GM18511 (cell line): ENCODE data around the gene MYH14.
A peak's percentile ranks its signal among the peaks of the same experiment; 100 is the strongest.
"Not testable (repeated sequence)": the region's sequence is repeated elsewhere in the genome, so short reads cannot be mapped to it uniquely, and the experiment has no call there.

Experiments
- ATAC-seq: cut with Tn5 transposase; IDR thresholded peaks from one replicate; pipeline ENCODE4 v1.9.1; 2021; ENCODE audit warnings: mild to moderate bottlenecking, moderate library complexity; ENCODE audit not compliant: unreplicated experiment

MYH14 gene

DNA sequence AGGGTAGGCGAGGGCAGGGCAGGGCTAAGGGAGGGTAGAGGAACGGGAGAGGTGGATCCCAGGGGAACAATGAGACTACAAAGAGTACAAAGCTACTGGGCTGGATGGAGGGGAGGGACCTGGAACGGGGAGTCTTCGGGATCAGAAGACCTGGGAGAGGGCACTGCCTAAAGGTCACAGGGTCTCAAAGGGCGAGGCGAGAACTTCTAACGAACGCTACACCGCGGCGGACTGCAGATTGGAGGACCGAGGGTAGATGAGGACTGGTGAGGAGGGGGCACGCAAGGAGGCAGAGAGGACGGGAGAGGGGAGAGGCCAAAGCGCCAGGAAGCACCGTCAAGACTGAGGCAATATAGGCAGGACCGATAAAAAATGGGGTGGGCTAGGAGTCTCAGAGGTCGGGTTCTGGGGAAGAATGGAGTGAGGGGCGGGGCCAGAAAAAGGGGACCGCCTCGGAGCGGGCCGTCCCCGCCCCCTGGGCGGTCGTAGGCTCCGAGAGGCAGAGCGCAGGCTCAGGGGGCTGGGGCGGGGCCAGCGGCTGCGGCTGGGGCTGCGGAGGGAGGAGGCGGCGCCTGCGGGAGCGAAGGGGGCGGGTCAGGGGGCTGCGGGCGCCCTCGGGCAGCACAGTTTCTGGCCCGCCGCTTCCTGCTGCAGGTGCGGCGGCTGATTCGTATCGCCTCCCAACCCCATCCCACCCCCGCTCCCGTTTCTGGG lies 127.1 kb downstream of the MYH14 start:
- peak; percentile 37 for ATAC-seq

DNA sequence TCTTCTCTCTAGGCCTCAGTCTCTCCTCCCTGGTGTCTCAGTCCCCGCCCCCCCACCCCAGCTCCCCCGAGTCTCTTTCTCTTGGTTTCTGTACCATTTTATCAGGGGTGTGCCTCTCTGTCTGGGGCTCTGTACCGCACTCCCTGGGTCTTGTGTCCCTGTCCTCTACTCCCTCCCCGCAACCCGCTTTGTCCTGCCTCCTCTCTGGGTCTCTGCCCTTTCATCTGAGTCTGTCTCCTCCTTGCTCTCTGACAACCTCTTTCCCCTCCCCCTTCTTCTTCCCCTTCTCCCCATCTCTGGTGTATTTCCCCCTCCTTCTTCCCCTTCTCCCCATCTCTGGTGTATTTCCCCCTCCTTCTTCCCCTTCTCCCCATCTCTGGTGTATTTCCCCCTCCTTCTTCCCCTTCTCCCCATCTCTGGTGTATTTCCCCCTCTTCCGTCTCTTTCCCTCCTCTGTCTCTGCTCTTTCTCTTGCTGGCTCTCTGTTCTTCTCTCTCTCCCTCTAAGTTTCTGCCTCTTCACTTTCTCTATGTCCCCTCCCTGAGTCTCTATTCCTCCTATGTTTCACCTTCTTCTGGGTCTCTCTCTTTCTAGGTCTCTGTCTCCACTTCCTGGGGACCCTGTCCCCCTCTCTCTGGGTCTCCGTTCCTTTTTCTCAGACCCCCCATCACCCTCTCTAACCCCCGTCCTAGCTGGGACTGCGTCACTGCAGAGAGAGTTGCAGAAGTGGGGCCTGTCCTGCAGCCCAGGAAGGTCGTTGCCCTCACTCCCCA lies 128.0 kb downstream of the MYH14 start:
- ATAC-seq = no peak

DNA sequence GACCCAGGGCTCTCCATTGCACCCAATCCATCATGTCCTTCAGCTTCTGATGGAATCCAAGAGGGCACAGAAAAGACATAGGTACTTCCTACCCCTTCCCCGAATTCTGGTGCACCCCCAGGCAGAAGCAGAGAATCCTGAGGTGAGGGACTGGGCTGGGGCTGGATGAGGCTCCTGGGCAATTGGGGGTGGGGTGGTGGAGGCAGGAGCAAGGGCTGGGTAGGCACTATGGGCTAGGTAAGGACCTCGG lies 128.5 kb downstream of the MYH14 start:
- ATAC-seq = no peak

DNA sequence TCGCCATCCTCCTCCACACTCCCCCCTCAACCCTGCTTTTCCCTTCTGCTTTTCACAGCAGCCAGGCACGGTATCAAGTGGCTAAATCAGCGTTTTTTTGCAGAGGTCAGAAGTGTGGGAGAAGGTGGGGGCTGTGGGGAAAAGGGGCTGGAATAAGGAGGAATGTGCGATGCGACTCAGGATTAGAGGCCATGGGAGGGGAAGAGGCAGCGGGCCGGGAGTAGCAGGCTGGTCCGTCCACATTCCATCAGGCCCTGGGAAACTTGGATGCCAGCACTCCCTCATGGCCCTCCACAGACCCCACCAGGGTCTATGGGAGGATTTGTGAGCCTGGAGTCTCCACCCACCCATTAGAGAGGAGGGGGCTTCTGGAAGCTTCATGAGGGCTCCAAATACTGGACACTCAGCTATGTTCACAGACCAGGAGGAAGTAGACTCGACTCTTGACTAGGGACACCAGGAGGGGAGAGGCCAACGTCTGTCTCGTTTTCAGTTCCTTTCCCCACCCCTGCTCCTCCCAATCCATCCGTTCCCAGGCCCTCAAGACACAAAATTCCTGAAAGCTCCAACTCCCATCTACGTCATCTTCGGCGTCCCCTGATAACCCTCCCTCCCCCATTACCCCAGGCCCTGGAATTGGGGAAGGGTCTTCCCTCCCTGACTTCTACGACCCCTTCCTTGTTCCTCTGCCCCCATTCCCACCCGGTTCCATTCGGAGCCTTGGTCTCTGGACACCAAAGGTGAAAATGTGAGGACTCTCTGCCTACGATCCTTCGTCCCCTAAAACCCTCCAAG lies 129.0 kb downstream of the MYH14 start:
- ATAC-seq = no peak

DNA sequence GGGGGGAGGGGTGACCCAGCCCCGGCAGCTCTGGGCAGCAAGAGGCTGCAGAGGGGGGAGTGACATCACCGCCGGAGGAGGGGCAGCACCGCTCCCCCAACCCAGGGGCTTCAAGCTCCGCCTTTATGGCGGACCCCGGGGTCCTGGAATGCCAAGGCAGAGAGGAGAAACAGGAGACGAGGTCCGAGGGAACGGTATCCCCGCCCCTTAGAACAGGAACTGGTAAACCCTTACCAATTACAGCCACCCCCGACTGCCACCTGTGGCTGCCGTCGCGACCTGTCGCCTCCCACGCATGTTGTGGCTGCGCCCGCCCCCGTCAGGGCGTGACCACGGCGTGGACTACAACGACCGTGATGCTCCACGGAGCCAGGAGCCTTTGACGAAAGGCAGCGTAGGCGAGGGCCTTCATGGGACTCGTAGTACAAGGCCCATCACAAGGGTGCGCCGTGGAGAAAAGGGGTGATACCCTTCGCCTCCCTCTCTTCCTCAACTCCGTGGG lies 129.9 kb downstream of the MYH14 start:
- peak; percentile 47 for ATAC-seq

DNA sequence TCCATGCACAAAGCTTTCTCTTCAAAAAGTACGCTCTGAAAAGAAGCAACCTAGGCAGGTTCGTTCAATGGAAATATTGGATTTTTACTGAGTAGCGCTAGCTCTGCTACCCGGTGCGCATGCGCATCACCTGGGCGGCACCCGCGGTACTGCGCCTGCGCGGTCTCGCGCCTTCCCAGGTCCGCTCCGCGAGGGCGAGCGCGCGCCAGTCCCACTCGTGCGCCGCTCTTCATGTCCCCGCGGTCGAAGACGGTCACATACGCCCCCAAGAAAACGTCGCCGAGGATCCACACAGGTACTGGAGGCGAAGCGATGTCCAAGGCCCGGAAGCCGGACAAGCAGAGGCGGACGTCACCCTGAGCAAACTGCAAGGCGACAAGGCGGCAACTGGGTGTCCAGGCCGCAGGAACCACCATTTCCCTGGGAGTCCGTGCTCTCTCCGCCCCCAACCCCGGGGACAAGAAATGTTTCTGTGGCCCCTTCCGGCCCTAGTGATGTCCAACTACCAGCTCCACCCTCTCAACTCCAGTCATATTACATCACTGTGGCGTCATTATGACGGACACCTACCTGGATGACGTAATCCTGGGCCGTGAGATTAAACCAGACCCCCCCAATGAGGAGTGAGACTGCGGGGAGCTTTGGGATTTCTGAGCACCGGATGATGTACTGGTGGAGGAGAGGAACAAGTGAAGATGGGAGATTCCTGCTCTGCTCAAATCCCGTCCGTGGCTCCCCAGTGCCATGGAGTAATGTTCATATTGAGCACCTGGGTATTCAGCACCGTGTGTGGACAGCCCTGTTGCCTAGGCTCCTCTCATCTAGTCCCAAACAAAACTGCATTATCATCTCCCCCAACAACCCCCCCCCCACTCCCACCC lies 130.6 kb downstream of the MYH14 start:
- ATAC-seq = peak; percentile 27

DNA sequence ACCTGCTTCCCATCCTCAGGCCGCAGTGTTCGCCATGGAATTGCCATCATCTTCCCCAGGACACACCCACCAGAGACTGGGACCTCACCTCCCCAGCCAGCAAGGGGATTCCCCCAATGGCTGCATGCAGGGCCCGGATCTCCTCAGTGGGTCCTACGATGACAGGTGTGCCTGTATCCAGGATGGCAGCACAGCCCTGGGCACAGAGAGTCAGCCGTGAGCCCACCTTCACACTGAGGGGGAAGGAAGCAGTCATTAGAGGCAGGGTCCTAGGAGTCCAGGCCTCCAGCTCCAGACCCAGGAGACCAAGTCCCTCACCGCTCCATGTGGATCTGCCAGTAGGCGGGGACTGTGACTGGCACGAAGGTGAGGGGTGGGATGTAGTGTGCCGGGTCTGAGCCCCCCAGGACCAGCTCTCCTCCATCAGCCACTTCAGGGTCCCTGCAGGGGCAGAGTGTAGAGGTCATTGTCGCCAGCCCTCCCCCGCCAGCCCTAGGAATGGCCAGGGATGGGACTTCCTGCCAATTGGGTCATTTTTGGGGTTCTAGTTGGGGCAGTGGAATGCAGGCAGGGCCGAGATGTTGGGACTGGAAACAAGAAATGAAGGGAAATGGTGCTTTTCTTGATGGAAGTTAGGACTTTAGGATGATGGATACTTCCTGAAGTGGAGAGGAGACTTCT lies 131.5 kb downstream of the MYH14 start:
- no peak for ATAC-seq

DNA sequence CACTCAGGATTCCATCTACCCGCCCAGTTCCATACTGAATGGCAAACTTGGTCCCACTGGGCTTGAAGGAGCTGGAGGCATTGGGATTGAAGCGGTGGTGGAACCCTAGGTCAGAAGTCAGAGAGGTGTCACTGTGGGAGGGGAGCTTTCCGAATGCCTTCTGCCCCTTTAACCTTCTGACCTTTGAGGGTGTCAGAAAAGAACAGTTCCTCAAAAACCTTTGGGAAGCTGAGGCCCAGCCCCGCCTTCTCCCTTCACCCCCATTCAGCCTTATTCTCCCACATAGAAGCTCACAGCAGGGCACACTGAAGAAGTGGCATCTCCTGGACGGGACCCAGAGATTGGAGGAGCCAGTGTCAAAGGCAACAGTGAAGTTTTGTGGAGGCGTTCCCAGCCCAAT lies 133.6 kb downstream of the MYH14 start:
- not testable (repeated sequence) for ATAC-seq

DNA sequence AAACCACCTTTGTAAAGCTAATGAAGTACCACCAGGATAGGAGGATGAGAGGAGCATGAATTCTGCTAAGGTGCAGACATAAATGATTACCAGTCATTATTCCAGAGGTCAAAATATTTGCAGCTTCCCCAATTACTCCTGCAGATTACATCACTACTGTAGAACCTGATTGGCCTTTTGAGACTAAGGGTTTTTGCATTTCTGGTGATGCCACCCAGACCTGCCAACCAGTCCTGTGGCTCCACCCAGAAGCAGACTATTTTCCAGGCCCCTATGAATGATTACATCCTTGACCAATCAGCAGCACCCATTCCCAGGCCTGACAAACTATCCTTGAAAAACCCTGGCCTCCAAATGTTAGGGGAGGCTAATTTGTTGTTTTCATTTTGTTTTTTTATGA lies 136.9 kb downstream of the MYH14 start:
- ATAC-seq = no peak

DNA sequence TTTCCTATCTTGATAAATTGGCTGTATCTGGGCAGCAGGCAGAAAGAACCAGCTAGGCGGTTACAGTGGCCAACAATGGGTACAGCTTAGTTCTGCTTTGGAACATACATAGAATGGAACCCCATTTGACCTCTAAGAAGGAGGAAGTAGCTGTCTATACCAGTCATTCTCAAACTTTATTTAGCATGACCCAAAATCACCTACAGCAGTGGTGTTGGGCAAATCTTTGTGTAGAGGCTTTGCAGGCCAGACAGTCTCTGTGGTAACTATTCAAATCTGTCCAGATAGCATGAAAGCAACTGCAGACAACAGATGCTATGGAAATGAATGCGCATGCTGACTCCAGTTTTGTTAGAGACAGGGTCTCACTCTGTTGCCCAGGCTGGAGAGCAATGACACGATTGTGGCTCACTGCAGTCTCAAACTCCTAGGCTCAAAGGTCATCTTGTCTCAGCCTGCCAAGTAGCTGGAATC lies 137.7 kb downstream of the MYH14 start:
- ATAC-seq = no peak

DNA sequence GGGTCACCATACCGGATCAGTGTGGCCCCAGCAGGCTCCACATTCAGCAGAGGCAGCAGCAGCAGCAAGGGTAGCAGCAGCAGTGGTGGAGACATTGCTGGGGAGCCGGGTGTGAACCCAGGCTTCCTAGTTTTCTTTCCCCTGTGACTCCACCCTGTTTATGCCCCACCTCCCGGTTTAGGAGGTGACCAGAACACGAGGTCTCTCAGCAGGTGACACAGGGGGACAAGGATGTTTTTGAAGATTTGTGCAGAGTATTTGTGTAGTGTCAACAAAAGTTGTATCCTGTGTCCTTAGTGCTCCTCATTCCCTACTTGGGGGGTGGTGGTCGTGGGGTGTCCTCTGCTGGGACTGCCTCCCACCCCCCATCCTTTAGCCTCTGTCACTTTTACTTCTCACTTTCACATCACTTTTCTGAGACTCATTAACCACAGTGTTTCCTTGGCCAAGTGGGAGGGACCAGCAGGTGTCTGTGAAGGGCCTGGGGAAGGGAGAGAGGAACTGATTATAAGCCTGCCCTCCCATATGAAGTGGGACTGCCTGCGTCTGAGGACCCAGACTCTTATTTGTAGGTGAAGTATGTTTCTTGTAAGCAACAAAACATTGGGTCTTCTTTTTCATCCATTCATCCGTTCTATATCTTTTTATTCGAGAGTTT lies 141.4 kb downstream of the MYH14 start:
- ATAC-seq = peak; percentile 52

DNA sequence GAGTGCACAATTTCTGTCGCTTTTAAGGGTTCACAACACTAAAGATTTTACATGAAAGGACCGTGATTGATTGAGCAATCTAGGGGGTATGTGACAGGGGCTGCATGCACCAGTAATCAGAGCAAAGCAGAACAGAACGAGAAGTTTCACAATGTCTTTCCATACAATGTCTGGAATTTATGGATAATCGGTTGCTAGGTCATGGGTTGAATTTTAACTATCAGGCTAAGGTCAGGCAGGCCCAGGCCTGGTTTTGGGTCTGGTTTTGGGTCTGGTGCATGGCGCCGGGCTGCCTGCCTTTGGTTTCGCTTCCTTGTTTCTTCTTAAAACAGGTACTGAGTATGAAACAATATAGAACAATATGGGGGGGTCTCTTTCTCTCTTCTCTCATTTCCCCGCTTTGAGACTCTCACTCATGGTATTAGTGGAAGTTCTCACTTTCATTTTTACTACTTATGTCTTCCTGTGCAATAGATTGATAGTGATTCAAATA lies 143.7 kb downstream of the MYH14 start:
- peak; percentile 73 for ATAC-seq

DNA sequence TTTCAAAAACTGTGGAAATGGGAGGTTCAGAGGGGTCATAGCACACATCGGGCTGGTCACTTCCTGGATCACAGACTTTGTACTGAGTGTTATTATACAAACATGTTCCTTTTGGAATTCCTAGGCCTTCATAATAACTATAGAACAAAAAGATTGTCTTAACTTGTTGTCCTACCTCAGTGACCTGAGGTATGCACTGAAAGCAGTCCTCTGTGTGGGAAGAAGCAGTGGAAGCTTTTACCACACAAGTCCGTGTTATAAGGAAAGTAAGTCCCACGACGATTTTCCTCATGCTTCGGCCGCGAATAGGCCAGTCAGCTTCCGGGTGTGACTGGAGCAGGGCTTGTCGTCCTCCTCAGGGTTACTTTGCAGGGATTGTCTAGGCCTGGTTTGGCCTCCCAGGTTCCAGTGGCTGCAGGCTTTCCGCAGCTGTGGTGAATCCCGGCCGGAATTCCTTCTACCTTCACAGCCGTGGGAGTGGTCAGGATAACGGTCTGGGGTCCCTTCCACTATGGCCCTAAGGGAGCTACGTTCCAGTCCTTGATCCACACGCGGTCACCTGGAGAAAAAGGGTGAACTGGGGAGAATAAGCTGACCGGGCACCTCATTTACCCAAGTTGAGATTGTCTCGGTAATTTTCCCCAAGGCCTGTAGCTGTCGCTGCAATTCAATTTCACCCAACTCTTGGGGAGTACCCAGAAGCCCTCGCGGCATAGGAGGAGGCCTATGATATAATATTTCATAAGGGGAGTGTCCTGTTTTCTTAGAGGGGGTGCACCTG lies 146.0 kb downstream of the MYH14 start:
- ATAC-seq = no peak

DNA sequence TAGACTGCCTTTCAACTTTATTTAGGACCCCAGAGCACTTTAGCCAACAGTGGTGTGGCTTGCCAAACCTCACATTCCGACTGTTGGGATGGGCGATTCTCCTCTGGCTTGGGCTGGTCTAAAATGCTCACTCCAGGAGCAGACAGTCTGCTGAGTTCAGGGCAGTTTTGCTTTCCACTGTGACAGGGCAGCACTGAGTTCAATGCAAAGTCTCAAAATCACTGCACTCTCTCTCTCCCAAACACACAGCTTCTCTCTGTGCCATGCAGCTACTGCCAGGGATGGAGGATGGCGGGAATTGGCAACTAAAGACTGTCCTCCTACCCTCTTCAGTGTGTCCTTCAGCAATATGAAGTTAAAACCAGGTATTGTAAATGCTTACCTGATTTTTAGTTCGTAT lies 148.8 kb downstream of the MYH14 start:
- no peak for ATAC-seq

DNA sequence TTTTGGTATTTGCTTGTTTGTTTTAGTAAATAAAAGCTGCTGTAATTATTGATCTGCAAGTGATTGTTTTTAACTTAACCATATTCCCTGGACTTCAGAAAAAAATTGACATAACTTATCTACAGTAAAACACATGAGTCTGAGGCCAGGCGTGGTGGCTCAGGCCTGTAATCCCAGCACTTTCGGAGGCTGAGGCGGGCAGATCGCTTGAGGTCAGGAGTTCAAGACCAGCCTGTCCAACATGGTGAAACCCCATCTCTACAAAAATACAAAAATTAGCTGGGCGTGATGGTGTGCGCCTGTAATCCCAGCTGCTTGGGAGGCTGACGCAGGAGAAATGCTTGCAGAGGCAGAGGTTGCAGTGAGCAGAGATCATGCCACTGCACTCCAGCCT lies 150.1 kb downstream of the MYH14 start:
- not testable (repeated sequence) for ATAC-seq

DNA sequence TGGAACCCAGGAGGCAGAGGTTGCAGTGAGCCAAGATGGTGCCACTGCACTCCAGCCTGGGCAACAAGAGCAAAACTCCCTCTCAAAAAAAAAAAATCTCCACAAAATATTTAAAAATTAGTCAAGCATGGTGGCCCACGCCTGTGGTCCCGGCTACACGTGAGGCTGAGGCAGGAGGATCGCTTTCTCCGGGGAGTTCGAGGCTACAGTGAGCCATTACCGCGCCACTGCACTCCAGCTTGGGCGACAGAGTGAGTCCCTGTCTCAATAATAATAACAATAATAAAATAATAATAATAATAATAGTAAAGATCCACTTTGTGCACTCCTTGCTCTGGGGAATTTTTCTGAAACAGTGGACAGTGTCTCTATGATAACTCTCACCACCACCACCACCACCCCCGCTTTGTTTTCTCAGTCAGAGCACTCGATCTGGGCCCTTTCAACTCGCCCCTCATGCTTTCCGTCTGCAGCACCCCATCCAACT lies 153.3 kb downstream of the MYH14 start:
- no peak for ATAC-seq

DNA sequence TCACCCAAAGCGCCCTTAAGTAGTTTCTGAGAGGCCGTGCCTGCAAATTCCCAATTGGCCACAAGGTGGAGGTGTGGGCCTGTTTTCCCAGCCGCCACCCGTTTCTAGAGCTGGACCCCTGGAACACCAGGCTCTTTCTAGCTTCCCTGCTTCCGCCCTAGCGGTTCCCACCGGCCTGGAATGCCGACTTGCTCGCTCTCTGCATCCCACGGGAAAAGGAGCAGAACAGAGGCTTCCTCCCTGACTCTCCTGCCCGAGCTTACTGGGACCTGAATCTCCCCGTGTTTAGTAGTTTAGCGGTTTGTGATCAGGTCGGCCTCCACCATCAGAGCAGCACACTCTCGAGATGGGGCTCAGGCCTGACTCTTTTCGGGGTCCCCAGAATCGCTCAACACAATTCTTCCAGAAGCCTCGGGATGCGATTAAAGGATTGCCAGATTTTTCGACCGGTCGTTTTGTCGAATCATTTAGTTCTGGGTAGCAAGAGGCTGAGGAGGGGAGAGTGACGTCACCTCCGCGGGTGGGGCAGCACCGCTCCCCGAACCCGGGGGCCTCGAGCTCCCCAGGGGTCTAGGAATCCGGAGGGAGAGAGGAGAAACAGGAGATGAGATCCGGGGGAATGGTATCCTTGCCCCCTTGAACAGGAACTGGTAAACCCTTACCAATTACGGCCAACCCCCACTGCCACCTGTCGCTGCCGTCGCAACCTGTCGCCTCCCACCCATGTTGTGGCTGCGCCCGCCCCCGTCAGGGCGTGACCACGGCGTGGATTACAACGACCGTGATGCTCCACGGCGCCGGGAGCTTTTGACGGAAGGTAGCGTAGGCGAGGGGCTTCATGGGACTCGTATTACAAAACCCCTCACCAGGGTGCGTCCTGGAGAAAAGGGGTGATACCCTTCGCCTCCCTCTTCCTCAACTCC lies 154.0 kb downstream of the MYH14 start:
- ATAC-seq = peak; percentile 68
